ENCODE measurements around the gene ID1.
"Not testable (repeated sequence)": the region's sequence is repeated elsewhere in the genome, so short reads cannot be mapped to it uniquely, and the experiment has no call there.

The ID1 gene

DNA sequence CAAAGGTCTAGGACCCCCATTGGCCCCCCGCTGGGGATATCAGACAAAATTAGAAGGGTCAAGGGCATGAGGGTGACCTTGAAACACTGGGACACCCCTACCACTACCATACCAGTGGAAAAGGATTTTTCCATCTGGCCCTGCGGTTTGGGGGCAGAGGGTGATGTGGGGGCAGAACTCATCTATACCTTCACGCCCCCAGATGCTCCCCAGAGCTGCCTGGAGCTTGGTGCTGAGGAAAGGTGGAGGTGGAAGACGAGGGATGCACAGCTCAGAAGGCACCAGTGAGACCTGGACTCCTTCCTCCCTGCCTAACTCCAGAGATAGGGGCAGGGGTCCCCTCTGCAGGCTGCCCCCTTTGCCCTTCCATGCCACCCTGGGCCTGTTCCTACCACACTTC lies 33.7 kb downstream of the ID1 start:
- DNase-seq: no peak

DNA sequence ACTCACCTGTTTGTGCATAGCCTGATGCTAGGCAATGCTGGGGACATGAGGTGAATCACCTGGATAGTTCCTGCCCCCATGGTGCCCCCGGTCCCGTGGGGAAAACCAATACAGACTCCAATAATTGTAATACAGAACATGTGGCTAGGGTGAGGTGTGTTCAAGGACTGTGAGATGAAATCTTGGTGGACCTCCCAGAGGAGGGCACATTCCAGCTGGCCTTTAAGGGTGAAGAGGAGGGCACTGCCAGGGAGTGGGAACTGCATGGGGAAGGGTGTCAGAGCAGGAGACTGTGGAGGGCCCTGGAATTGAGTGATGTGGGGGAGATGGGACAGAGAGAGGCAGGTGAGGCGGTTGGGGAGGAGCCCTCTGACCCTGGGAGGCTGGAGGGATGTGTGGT lies 35.2 kb downstream of the ID1 start:
- no peak for DNase-seq

DNA sequence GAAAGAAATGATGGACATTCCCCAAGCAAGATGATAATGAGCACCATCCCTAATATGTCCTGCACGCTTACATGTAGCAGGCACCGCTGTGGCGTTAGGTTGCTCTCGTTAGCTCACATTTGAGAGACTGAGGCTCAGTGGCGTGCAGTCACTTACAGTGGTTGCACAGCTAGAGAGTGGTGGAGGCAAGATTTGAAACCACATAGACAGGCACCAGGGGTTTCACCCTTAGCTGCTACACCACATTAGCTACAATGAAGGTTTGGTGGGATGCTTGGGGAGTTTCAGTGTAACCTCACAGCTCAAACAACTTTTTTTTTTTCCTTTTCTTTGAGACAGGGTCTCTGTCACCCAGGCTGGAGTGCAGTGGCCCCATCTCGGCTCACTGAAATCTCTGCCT lies 36.3 kb downstream of the ID1 start:
- no peak for DNase-seq

DNA sequence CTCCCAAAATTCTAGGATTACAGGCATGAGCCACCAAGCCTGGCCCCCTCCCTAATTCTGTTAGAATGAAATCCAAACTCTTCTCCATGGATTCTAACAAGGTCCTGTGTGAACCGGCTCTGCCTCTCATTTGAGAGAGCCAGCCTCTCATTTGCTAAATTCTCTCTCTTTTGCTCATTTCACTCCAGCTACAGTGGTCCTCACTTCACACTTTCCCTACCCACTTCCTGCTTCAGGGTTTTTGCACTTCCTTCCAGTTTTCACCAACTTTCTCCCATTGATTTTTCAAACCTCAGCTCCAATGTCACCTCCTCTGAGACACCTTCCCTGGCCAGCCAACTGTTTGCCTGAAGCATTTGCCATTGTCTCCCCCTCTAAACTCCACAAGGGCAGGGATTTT lies 37.7 kb downstream of the ID1 start:
- no peak for DNase-seq

DNA sequence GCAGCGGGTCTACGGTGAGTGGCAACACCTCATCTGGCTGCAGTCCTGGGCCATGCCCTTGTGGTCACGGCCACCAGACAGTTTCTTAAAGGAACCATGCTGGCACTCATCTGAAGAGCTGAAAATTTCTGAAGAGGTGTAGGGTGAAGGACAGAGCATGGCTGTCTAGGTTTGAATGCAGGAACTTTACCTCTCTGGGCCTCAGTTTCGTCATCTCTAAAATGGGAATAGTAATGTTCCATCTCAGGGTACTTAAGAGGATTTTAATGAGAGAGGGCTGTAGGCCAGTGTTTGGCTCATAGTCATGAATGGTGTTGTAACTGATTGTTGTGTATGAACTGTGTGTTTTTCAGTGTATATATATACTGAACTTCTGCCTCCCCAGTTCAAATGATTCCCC lies 38.4 kb downstream of the ID1 start:
- DNase-seq: no peak

DNA sequence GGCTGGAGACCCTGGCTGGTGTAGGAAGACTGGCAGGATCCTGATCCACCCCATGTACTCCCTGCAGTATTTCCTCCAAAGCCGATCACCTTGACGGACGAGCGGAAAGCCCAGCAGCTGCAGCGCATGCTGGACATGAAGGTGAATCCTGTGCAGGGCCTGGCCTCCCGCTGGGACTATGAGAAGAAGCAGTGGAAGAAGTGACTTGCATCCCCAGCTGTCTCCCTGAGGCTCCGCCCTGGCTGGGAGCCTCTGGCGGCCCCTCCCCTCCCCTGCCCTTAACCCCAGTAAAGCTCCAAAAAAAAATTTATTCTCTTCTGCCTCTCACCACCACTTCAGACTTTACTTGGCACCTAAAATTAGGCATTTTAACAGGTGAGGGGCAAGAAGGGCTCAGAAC lies 39.6 kb downstream of the ID1 start:
- DNase-seq: no peak

DNA sequence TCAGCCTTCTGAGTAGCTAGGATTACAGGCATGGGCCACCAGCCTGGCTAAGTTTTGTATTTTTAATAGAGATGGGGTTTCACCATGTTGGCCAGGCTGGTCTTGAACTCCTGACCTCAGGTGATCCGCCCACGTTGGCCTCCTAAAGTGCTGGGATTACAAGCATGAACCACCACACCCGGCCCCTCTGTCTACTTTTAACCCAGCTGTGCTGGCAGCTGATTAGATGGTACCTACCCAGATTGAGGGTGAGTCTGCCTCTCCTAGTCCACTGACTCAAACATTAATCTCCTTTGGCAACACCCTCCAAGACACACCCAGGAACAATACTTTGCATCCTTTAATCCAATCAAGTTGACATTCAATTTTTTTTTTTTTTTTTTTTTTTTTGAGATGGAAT lies 43.0 kb downstream of the ID1 start:
- DNase-seq: not testable (repeated sequence)

DNA sequence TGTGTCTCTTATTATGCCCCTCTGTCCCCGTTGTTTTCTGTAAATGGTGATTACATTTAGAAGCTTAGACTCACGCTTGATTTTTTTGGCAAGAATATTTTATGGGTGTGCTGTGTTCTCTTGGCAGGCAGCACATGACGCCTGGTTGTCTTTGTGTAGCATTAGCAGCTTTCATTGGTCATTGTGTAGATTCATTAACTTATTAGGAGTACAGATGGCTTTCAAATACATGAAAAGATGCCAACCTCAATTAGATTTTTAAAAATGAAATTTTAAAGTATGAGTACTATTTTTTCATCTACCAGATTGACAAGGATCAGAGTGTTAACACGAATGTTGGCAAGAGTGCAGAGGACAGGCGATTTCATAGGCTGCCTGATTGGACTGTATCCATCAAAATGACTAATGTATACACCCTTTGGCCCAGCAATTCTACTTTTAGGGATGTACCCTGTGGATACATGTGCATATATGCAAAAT lies 47.9 kb downstream of the ID1 start:
- no peak for DNase-seq

DNA sequence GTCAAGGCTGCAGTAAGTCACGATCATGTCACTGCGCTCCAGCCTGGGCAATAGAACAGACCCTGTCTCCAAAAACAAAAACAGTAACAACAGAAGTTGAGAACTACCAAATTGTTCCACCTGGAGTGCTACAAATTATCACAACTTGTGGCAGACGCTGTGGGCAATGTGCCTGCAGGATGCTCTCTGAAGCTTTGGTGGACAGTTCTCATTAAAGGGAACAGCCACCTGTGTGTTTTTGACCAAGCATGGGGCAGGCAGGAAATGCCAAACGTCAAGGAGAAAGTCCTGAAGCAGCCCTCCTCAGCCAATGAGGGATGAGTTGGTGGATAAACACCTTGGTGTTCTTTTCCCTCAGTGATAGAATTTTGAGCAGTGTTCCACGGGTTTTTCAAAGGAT lies 48.5 kb downstream of the ID1 start:
- DNase-seq: no peak

DNA sequence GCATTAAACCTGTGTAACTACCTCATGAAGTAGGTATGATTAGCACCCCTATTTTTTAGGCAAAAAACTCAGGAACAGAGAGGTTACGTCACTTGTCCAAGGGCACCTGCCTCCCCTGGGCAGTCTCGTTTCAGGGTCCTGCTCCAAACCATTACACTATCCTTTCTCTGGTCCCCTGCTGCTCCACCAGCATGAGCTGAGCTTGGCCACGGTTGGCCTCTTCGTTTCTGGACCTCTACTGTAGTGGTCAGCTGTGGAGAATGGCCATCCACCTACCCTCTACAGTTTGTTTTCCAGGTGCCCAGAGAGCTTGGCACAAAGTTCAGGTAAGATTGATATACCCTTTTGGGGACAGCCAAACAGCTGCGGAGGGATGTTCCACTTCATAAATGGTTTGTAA lies 49.4 kb downstream of the ID1 start:
- DNase-seq: no peak
